ENCODE data around the gene TANC1. TPM values are rescaled to one million over a fixed set of nuclear protein-coding genes. Genes with fewer than 3 reads are reported as not detected.

TANC1 gene
- total RNA-seq, 2 experiments from 2014 or later, result 0.31 to 0.33 TPM

DNA sequence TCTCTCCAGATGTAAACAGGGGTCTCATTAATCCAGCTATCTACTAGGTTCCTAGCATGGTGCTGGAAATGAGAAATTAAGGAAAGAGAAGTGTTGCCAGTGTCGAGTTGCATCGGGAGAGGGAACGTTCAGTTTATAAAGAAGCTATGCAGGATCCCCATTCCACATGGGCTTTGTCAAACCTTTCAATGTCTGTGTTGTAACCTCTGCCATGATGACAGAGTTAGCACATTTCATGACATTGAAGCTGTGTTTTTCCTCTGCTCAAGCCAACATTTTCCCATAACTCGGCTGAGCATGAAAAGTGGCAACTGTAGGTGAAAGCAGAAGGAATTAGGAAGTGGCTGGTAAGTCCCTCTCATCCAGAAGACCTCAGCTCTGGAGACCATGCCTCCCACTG, 184.6 kb downstream of the TANC1 start:
- H3K4me1 Mint-ChIP-seq, result peaks cover 10% of the 10 kb centered on the region
- H3K36me3 Mint-ChIP-seq, result no peaks in the 10 kb centered on the region
- no peak overlapping the region for H3K27ac Mint-ChIP-seq

DNA sequence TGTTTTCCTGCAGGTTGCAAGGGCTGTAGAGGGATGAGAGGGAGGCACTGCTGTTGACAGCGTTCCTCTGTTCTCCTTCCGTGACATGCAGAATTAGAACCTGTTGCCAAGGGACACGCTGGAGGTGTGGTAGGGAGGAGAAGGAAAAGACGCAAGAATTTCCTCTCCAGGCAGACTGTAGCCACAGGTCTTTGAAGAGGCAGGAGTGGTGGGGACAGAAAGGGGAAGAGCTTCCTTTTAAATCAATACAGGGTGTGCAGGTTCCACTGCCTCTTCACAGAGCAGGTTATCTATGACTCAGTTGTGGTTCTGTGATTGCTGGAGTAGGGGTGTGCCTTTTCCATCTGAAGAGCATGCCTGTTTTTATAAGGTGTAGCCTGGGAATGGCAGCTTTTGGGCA, 185.0 kb downstream of the TANC1 start:
- H3K4me3 Mint-ChIP-seq, result no peak overlapping the region
- POLR2A ChIA-PET, result no interaction called here
- no peak overlapping the region for H3K27ac Mint-ChIP-seq
- H3K9me3 Mint-ChIP-seq, result no peaks in the 10 kb centered on the region
- peaks cover 10% of the 10 kb centered on the region for H3K4me1 Mint-ChIP-seq
- no peaks in the 10 kb centered on the region for H3K36me3 Mint-ChIP-seq
- H3K27me3 Mint-ChIP-seq, result no peaks in the 10 kb centered on the region
- no peak for DNase-seq
- peak; percentile 45 for ATAC-seq (ENCODE audit: low read depth)

More for the DNA sequence above, 184.6 kb downstream of the TANC1 start:
- POLR2A ChIA-PET, result no interaction called here
- H3K27me3 Mint-ChIP-seq, result no peaks in the 10 kb centered on the region
- ATAC-seq (ENCODE audit: low read depth), result no peak
- H3K4me3 Mint-ChIP-seq, result no peak overlapping the region
- H3K9me3 Mint-ChIP-seq, result no peaks in the 10 kb centered on the region
- no peak for DNase-seq

DNA sequence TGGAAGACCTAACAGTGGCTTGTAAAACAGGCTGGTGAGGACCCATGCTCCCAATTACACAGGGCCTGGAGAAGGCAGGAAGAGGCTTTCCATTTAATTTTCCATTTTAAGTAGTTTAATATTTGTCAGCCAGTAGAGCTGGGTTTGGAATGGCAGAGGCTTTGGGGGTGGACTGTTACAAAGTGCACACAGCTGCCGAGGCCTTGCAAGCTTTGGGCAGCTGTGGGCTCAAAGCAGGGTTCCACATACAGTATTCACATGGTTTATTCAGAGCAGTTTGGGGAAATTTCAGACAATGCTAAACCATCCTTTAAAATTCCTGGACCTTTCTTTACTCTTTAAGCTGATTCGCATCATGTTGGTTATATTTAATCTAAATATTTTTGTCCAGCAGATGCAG, 185.5 kb downstream of the TANC1 start:
- H3K4me1 Mint-ChIP-seq, result peaks cover 10% of the 10 kb centered on the region
- no peak overlapping the region for H3K27ac Mint-ChIP-seq
- no peaks in the 10 kb centered on the region for H3K27me3 Mint-ChIP-seq
- no peak overlapping the region for H3K4me3 Mint-ChIP-seq
- DNase-seq (no peak), ATAC-seq (ENCODE audit: low read depth) (no peak)
- H3K9me3 Mint-ChIP-seq, result no peaks in the 10 kb centered on the region
- no peaks in the 10 kb centered on the region for H3K36me3 Mint-ChIP-seq
- POLR2A ChIA-PET, result no interaction called here

DNA sequence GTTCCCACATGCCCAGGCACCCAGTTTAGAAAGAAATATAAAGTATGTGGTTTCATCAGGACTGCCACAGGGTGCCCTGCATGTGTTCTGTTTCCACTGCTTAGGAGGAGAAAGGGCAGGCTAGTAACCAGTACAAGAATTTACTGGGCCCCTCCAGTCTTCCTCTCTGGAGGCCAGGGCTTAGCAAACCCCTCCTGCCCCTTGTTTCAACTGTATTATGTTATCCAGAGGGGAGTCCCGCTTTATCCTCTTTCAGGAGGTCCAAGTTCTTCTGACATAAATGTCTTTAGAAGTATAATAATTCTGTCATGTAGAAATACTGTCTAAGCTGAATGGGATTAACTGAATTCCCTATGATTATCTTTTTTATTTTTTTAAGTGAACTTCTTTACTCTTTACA, 185.9 kb downstream of the TANC1 start:
- DNase-seq (no peak), ATAC-seq (ENCODE audit: low read depth) (no peak)
- POLR2A ChIA-PET, result no interaction called here
- H3K9me3 Mint-ChIP-seq, result no peaks in the 10 kb centered on the region
- no peaks in the 10 kb centered on the region for H3K36me3 Mint-ChIP-seq
- H3K4me3 Mint-ChIP-seq, result no peak overlapping the region
- H3K4me1 Mint-ChIP-seq, result peaks cover 10% of the 10 kb centered on the region
- H3K27ac Mint-ChIP-seq, result no peak overlapping the region
- H3K27me3 Mint-ChIP-seq, result no peaks in the 10 kb centered on the region

DNA sequence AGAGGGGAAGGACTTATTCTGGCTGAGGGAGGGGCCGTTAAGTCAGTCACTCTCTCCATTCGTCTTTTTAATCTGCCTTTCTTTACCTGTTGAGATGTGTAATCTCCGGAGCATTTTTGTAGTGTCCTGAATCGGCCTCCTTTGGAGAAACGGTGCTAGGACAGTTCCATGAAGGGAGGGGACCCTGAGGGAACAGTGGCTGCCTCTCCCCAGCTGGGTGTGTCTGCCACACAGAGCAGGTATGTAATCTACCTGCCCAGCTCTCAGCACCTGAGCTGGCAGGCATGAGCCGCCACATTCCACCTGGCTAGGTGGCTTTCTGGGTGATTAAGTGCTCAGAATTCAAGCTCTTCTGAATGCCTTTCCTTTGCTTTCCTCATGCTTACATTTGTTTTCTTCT, 186.9 kb downstream of the TANC1 start:
- POLR2A ChIA-PET, result no interaction called here
- H3K9me3 Mint-ChIP-seq, result no peaks in the 10 kb centered on the region
- no peak overlapping the region for H3K27ac Mint-ChIP-seq
- no peak overlapping the region for H3K4me3 Mint-ChIP-seq
- DNase-seq (no peak), ATAC-seq (ENCODE audit: low read depth) (no peak)
- peaks cover 4% of the 10 kb centered on the region for H3K27me3 Mint-ChIP-seq
- peaks cover 10% of the 10 kb centered on the region for H3K4me1 Mint-ChIP-seq
- no peaks in the 10 kb centered on the region for H3K36me3 Mint-ChIP-seq

DNA sequence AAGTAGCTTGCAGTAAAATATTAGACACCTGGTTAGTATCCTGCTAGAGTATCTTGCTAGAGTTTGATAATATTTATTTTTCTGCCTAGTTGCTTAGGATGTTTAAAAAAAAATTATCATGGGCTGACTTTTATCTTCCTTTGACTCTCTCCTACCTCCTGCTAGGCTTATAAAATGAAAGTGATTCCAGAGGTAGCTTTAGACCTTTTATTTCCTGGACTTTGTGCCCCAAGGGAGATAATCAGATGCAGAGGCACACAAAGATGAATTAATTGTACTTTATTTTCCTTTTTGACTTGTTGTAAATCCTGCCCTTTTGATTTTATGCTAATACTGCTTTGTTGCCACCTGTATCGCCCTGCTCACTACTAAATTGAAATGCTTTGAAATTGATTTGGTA, 187.4 kb downstream of the TANC1 start:
- no peaks in the 10 kb centered on the region for H3K36me3 Mint-ChIP-seq
- H3K4me3 Mint-ChIP-seq, result no peak overlapping the region
- H3K4me1 Mint-ChIP-seq, result peaks cover 13% of the 10 kb centered on the region
- ATAC-seq (ENCODE audit: low read depth) (no peak), DNase-seq (no peak)
- no peaks in the 10 kb centered on the region for H3K9me3 Mint-ChIP-seq
- no peak overlapping the region for H3K27ac Mint-ChIP-seq
- POLR2A ChIA-PET, result no interaction called here
- peaks cover 4% of the 10 kb centered on the region for H3K27me3 Mint-ChIP-seq

DNA sequence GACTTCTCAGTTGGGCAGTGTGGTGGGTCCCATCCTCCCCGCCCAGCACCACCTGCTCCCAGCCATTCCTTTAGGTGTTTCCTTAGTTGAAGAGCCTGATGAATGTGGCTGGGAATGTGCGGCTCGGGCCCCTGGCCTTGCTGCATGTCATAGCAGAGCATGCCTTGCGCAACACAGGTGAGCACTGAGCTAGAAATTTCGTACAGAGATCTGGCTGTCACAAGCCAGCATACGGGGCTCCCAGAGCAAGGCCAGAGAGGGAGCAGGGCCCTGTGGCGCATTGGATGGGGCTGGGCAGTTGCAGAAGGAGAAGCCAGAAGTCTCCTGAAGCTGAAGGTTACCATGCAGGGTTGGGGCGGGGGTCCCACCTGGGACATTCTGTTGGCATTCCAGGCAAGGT, 188.4 kb downstream of the TANC1 start:
- POLR2A ChIA-PET, result no interaction called here

DNA sequence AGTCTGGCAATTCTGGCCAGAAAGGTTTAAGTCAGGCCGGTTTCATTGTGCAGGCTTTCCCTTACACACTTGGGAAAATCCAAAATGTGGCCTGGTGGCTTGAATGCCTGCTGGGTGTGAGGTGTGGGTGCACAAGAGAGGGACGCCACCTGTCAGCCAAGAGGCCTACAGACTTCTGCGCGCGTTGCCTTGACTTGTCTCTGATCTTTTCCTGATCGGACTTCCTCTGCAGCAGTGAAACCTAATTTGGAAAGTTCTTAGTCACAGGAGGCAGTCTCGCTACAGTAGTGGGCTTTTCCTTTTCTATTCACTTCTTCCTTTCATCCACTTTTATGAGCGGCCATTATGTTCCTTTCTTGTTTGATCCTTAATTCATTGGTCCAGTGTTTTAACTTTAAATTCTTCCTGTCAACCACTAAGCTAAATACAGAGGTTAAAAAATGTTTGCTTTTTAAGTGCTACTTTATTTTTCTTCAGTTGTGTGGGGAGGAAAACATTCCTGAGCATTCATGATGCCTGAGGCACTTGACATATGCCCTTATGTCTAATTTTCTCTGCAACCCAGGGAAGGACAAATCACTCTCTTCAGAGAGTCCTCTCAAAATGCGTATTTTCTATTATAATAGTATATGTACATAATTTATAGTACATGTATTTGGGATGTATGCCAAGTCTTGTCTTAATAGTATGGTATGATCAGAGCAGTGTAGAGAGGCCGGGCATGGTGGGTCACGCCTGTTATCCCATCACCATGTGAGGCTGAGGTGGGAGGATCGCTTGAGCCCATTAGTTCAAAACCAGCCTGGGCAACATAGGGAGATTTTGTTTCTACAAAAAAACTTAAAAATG, 189.1 kb downstream of the TANC1 start:
- H3K27me3 Mint-ChIP-seq, result peaks cover 4% of the 10 kb centered on the region
- H3K4me3 Mint-ChIP-seq, result no peak overlapping the region
- ATAC-seq (ENCODE audit: low read depth) (no peak), DNase-seq (no peak)
- H3K4me1 Mint-ChIP-seq, result peaks cover 18% of the 10 kb centered on the region
- H3K27ac Mint-ChIP-seq, result no peak overlapping the region
- no peaks in the 10 kb centered on the region for H3K9me3 Mint-ChIP-seq
- H3K36me3 Mint-ChIP-seq, result no peaks in the 10 kb centered on the region
- POLR2A ChIA-PET, result no interaction called here

More for the DNA sequence above, 188.4 kb downstream of the TANC1 start:
- peaks cover 4% of the 10 kb centered on the region for H3K27me3 Mint-ChIP-seq
- DNase-seq (no peak), ATAC-seq (ENCODE audit: low read depth) (no peak)
- H3K27ac Mint-ChIP-seq, result no peak overlapping the region
- H3K9me3 Mint-ChIP-seq, result no peaks in the 10 kb centered on the region
- no peaks in the 10 kb centered on the region for H3K36me3 Mint-ChIP-seq
- peaks cover 17% of the 10 kb centered on the region for H3K4me1 Mint-ChIP-seq
- no peak overlapping the region for H3K4me3 Mint-ChIP-seq

DNA sequence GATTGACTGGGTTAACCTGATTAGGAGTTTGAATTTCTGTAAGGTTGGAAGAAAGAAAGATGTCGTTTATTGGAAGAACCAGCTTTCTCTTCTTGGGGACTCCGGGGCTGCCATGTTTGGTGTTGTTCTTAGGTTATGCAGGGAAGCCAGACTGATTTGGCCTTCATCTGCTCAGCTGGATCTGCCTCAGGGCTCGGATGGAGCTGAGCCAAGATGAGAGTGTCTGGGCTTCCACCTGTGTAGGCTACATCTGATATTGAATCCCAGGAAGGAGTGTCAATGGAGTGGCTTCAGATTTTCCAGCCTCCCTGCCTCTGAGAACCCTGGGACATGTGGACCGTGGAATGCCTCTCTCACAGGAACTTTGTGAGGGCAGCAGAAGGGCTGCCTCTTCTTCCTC, 192.0 kb downstream of the TANC1 start:
- peaks cover 11% of the 10 kb centered on the region for H3K4me1 Mint-ChIP-seq
- H3K9me3 Mint-ChIP-seq, result no peaks in the 10 kb centered on the region
- H3K27me3 Mint-ChIP-seq, result peaks cover 4% of the 10 kb centered on the region
- DNase-seq (no peak), ATAC-seq (ENCODE audit: low read depth) (no peak)
- H3K4me3 Mint-ChIP-seq, result no peak overlapping the region
- H3K27ac Mint-ChIP-seq, result no peak overlapping the region
- H3K36me3 Mint-ChIP-seq, result no peaks in the 10 kb centered on the region
- POLR2A ChIA-PET, result no interaction called here

DNA sequence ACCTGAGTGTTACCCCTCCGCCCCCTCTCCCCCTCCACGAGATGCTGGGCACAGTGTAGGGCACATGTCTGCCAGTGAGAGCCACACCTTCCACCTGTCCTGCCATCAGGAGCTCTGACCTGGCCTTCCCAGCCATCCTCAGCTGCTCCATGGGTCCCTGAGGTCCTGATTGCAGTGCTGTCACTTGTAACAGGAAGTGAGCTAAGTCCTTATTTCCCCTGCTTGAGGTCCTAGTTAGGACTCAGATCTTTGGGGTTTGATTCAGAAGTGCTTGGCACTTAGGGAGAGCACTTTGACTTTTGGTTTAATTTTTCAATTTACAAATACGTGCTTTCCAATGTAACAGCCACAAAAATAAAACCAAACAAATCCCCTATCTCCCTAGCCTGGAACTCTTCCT, 192.5 kb downstream of the TANC1 start:
- Mint-ChIP-seq H3K27ac (peak overlapping the region; percentile 82), H3K4me3 (peak overlapping the region; percentile 26)
- no peak for ATAC-seq (ENCODE audit: low read depth)

DNA sequence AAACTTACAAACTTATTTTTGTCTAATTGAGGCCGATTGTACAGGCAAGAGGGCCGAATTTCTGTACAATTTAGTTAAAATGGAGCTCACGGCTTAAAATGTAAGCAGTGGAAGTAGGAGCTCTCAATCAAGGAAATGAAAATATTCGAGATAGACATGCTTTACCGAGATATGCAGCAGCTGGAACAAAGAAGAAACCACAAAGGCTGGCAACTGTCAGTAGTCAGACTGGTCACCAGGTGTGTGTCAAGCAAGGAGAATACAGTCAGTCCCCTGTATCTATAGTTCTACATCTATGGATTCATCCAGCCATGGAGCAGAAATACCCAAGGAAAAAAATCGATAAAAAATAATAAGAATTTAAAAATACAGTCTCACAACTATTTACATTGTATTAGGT, 195.5 kb downstream of the TANC1 start:
- Mint-ChIP-seq H3K9me3 (no peaks in the 10 kb centered on the region), H3K27me3 (peaks cover 4% of the 10 kb centered on the region), H3K27ac (no peak overlapping the region), H3K36me3 (no peaks in the 10 kb centered on the region), H3K4me3 (no peak overlapping the region), H3K4me1 (peaks cover 7% of the 10 kb centered on the region)
- ATAC-seq (ENCODE audit: low read depth) (no peak), DNase-seq (no peak)
- POLR2A ChIA-PET, result no interaction called here

More for the DNA sequence above, 192.5 kb downstream of the TANC1 start:
- H3K36me3 Mint-ChIP-seq, result no peaks in the 10 kb centered on the region
- POLR2A ChIA-PET, result no interaction called here
- peaks cover 4% of the 10 kb centered on the region for H3K27me3 Mint-ChIP-seq
- H3K4me1 Mint-ChIP-seq, result peaks cover 11% of the 10 kb centered on the region
- no peaks in the 10 kb centered on the region for H3K9me3 Mint-ChIP-seq
- DNase-seq, result no peak

DNA sequence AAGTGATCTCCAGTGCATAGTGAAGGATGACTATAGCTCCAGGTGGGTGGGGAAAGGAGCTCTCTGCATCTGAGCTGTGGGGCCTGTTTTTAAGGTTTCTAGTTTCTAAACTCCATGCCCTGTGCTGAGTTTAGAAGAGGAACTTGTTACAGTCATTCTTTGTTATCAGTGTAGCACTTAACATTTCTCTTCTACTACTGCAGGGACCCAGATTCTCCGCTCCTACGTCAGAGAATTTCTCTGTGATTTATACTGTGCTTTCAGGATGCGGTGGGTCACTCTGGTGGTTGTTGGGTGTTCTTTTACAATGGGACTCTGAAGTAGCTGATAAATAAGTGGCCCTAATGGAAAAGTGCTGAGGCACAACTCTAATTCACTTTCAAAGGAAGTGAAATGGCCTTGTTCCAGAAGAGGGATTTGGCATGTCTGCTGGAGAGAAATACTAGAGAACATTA, 196.0 kb downstream of the TANC1 start:
- Mint-ChIP-seq H3K27ac (no peak overlapping the region), H3K4me1 (peaks cover 7% of the 10 kb centered on the region), H3K27me3 (peaks cover 3% of the 10 kb centered on the region), H3K4me3 (no peak overlapping the region), H3K9me3 (no peaks in the 10 kb centered on the region), H3K36me3 (no peaks in the 10 kb centered on the region)
- DNase-seq, result no peak
- POLR2A ChIA-PET, result no interaction called here
- ATAC-seq (ENCODE audit: low read depth), result no peak

DNA sequence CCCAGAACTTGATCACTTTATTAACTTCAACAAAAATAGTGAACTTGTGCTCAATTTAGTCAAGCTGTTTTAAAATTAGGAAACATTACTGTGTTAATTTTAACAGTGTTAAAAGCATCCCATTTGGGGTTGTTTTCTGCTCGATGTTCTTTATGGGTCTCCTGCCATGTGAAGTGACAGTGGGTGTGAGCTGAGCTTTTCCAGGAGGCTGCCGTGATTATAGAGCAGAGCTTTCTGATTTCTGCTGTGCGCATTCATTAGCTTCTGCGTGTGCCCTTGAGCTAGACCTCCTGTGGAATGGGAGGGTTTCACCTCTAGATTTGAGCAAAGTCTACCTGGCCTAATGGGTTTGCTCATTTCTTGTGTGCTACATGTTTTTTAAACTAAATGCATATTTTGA, 196.6 kb downstream of the TANC1 start:
- Mint-ChIP-seq H3K9me3 (no peaks in the 10 kb centered on the region), H3K4me1 (peaks cover 7% of the 10 kb centered on the region), H3K36me3 (no peaks in the 10 kb centered on the region), H3K27ac (no peak overlapping the region), H3K4me3 (no peak overlapping the region), H3K27me3 (no peaks in the 10 kb centered on the region)
- ATAC-seq (ENCODE audit: low read depth), result no peak
- no peak for DNase-seq
- POLR2A ChIA-PET, result no interaction called here

DNA sequence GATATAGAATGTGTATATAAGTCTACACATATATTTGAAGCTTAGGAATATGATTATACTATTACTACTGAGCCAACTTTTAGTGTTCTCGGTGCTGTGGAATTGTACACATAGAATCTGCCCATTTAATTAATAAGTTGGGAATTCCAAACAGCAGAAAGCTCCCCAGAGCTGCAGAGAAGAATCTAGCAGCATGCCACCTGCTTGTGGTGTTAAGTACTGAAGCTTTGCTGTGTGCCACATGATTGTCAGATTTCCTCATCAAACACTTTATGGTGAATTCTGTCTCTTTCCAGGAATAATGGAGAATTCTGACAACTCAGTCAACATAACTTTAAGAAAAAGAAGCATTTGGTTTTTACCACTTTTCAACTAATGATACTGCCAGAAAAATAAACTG, 200.3 kb downstream of the TANC1 start:
- no peak for DNase-seq
- Mint-ChIP-seq H3K4me3 (no peak overlapping the region), H3K9me3 (no peaks in the 10 kb centered on the region), H3K27ac (no peak overlapping the region), H3K36me3 (no peaks in the 10 kb centered on the region), H3K4me1 (no peaks in the 10 kb centered on the region), H3K27me3 (no peaks in the 10 kb centered on the region)
- POLR2A ChIA-PET, result no interaction called here
- no peak for ATAC-seq (ENCODE audit: low read depth)
